HepG2 (cell line): ENCODE data around the gene PDGFB. TPM values are rescaled to one million over a fixed set of nuclear protein-coding genes. Genes with fewer than 3 reads are reported as not detected.

Experiments used
- AHR ChIP-seq: IDR thresholded peaks from 2 replicates; pipeline ENCODE4 v1.6.1; 2018; ENCODE audit warnings: missing genetic modification reagents, missing compliant biosample characterization
- BRCA1 ChIP-seq: sonication (generic); formaldehyde crosslinking; IDR thresholded peaks from 2 replicates; pipeline ENCODE4 v1.4.0; 2020; ENCODE audit warnings: missing genetic modification reagents
- CHCHD3 ChIP-seq: sonication (generic); formaldehyde crosslinking; IDR thresholded peaks from 2 replicates; pipeline ENCODE4 v1.8.0; 2022; ENCODE audit warnings: mild to moderate bottlenecking, missing genetic modification reagents, moderate library complexity
- FOXO1 ChIP-seq: sonication (generic); formaldehyde crosslinking; IDR thresholded peaks from 2 replicates; pipeline ENCODE4 v1.4.0; 2020; ENCODE audit warnings: missing genetic modification reagents
- JDP2 ChIP-seq: sonication (generic); formaldehyde crosslinking; IDR thresholded peaks from 2 replicates; pipeline ENCODE4 v1.8.1; 2022; ENCODE audit warnings: missing genetic modification reagents, borderline replicate concordance
- MIXL1 ChIP-seq: IDR thresholded peaks from 2 replicates; pipeline ENCODE4 v1.6.1; 2016
- PHF5A ChIP-seq: IDR thresholded peaks from one replicate; pipeline ENCODE4 v1.6.1; 2018; ENCODE audit warnings: low read depth, missing genetic modification reagents; ENCODE audit not compliant: unreplicated experiment
- SMARCE1 ChIP-seq: fragments of 450-650 bp; IDR thresholded peaks from 2 replicates; pipeline ENCODE4 v1.6.1; 2017; ENCODE audit warnings: borderline replicate concordance
- SOX5 ChIP-seq: IDR thresholded peaks from 2 replicates; pipeline ENCODE4 v1.6.1; 2016; ENCODE audit warnings: borderline replicate concordance
- ZNF317 ChIP-seq: sonication (generic); formaldehyde crosslinking; IDR thresholded peaks from 2 replicates; pipeline ENCODE4 v1.5.0; 2020; ENCODE audit warnings: mild to moderate bottlenecking, missing genetic modification reagents
- ZNF605 ChIP-seq: sonication (generic); formaldehyde crosslinking; IDR thresholded peaks from 2 replicates; pipeline ENCODE4 v1.8.0; 2022; ENCODE audit warnings: mild to moderate bottlenecking, missing genetic modification reagents
- ZSCAN22 ChIP-seq: sonication (generic); formaldehyde crosslinking; IDR thresholded peaks from 2 replicates; pipeline ENCODE4 v1.4.0; 2020; ENCODE audit warnings: mild to moderate bottlenecking, missing genetic modification reagents
- polyA plus RNA-seq, 8 experiments: library from polyadenylated mRNA; depleted of rRNA in 3 of 8; stranded (reverse) in 7 of 8; unstranded in 1 of 8; fragments of >200 nt; fragmentation: Illumina TruSeq in 4 of 8; extraction: Trizol in 4 of 8; gene quantifications; 2 replicates each; pipeline versions ENCODE4 v1.2.1 to v1.2.3, GENCODE V29; 2011 to 2016; ENCODE audit warnings: low read depth in 4 of 8, missing spikeins in 1 of 8, mixed read lengths in 1 of 8; ENCODE audit not compliant: insufficient read depth in 1 of 8
- total RNA-seq, 5 experiments: library from RNA; depleted of rRNA; stranded (reverse); fragments of >200 nt; fragmentation: Illumina TruSeq; extraction: Trizol; gene quantifications; 2 replicates each; pipeline ENCODE4 v1.2.3, GENCODE V29; 2016; ENCODE audit warnings: low read depth in 1 of 5
- TF ChIP-seq, protein P1 (sequence below): sonication (generic); formaldehyde crosslinking; IDR thresholded peaks from 2 replicates; pipeline ENCODE4 v1.8.0; 2022; ENCODE audit warnings: mild to moderate bottlenecking, missing genetic modification reagents, moderate library complexity
- TF ChIP-seq, protein P2 (sequence below): fragments of 450-650 bp; IDR thresholded peaks from 2 replicates; pipeline ENCODE4 v1.6.1; 2016
- TF ChIP-seq, protein P3 (sequence below): sonication (generic); formaldehyde crosslinking; IDR thresholded peaks from one replicate; pipeline ENCODE4 v1.5.1; 2020; ENCODE audit warnings: mild to moderate bottlenecking, missing genetic modification reagents; ENCODE audit errors: not compliant biosample characterization
- TF ChIP-seq, protein P4 (sequence below): sonication (generic); formaldehyde crosslinking; IDR thresholded peaks from 2 replicates; pipeline ENCODE4 v1.5.0; 2020; ENCODE audit warnings: mild to moderate bottlenecking, missing genetic modification reagents
- TF ChIP-seq, protein P5 (sequence below): sonication (generic); formaldehyde crosslinking; IDR thresholded peaks from 2 replicates; pipeline ENCODE4 v1.4.0; 2020; ENCODE audit warnings: mild to moderate bottlenecking, missing genetic modification reagents

PDGFB gene
- total and polyA plus RNA-seq, 2 of the 13 experiments (the other 11 are each of a cell fraction or from before 2014, with no cell fraction given), result 1.4 to 10.1 TPM

DNA sequence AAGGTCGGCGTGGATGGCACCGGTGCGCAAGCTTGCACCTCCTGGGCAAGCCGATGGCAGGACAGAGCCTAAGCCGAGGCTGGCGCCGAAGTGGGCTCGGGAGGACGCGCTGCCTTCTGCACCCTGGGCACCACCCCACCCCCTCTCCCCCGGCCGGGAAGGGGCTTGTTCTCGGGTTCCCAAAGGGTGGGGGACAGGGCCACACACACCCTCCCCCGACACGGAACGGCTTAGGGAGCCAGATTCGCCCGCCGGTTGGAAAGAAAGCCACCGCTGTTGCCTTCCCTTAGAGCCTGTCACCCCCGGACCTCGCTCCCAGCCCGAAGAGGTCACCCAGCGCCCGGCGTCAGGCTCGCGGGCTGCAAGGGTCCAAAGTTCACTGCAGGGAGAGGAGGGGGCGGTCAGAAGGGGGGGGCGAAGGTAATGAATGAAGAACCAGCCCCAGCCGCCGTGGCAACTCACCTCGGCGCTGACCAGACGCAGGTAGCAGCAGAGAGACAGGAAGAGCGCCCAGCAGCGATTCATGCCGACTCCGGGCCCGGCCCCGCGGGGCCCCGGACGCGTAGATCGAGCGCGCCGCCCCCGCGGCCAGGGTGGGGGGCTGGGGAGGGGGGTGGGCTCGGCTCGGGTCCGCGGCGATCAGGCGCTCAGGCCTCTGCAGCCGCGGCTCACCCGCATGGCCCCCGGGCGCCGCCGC, 1.2 kb downstream of the PDGFB start (continued):
- TF ChIP-seq, protein P1, sequence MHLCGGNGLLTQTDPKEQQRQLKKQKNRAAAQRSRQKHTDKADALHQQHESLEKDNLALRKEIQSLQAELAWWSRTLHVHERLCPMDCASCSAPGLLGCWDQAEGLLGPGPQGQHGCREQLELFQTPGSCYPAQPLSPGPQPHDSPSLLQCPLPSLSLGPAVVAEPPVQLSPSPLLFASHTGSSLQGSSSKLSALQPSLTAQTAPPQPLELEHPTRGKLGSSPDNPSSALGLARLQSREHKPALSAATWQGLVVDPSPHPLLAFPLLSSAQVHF, result peak; percentile 63; the same call in 1 of the 2 replicates
- TF ChIP-seq ZNF605 (CRISPR knock-in tag), result no peak
- TF ChIP-seq SOX5 (CRISPR knock-in tag), result 0 out of 2 replicates have a peak, but pooled peaks have one; percentile 22
- no peak for TF ChIP-seq ZNF317 (CRISPR knock-in tag)
- TF ChIP-seq SMARCE1, result no peak
- 0 out of 2 replicates have a peak, but pooled peaks have one; percentile 26 for TF ChIP-seq CHCHD3 (CRISPR knock-in tag)
- TF ChIP-seq, protein P2, sequence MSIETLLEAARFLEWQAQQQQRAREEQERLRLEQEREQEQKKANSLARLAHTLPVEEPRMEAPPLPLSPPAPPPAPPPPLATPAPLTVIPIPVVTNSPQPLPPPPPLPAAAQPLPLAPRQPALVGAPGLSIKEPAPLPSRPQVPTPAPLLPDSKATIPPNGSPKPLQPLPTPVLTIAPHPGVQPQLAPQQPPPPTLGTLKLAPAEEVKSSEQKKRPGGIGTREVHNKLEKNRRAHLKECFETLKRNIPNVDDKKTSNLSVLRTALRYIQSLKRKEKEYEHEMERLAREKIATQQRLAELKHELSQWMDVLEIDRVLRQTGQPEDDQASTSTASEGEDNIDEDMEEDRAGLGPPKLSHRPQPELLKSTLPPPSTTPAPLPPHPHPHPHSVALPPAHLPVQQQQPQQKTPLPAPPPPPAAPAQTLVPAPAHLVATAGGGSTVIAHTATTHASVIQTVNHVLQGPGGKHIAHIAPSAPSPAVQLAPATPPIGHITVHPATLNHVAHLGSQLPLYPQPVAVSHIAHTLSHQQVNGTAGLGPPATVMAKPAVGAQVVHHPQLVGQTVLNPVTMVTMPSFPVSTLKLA, result no peak
- TF ChIP-seq, protein P3, sequence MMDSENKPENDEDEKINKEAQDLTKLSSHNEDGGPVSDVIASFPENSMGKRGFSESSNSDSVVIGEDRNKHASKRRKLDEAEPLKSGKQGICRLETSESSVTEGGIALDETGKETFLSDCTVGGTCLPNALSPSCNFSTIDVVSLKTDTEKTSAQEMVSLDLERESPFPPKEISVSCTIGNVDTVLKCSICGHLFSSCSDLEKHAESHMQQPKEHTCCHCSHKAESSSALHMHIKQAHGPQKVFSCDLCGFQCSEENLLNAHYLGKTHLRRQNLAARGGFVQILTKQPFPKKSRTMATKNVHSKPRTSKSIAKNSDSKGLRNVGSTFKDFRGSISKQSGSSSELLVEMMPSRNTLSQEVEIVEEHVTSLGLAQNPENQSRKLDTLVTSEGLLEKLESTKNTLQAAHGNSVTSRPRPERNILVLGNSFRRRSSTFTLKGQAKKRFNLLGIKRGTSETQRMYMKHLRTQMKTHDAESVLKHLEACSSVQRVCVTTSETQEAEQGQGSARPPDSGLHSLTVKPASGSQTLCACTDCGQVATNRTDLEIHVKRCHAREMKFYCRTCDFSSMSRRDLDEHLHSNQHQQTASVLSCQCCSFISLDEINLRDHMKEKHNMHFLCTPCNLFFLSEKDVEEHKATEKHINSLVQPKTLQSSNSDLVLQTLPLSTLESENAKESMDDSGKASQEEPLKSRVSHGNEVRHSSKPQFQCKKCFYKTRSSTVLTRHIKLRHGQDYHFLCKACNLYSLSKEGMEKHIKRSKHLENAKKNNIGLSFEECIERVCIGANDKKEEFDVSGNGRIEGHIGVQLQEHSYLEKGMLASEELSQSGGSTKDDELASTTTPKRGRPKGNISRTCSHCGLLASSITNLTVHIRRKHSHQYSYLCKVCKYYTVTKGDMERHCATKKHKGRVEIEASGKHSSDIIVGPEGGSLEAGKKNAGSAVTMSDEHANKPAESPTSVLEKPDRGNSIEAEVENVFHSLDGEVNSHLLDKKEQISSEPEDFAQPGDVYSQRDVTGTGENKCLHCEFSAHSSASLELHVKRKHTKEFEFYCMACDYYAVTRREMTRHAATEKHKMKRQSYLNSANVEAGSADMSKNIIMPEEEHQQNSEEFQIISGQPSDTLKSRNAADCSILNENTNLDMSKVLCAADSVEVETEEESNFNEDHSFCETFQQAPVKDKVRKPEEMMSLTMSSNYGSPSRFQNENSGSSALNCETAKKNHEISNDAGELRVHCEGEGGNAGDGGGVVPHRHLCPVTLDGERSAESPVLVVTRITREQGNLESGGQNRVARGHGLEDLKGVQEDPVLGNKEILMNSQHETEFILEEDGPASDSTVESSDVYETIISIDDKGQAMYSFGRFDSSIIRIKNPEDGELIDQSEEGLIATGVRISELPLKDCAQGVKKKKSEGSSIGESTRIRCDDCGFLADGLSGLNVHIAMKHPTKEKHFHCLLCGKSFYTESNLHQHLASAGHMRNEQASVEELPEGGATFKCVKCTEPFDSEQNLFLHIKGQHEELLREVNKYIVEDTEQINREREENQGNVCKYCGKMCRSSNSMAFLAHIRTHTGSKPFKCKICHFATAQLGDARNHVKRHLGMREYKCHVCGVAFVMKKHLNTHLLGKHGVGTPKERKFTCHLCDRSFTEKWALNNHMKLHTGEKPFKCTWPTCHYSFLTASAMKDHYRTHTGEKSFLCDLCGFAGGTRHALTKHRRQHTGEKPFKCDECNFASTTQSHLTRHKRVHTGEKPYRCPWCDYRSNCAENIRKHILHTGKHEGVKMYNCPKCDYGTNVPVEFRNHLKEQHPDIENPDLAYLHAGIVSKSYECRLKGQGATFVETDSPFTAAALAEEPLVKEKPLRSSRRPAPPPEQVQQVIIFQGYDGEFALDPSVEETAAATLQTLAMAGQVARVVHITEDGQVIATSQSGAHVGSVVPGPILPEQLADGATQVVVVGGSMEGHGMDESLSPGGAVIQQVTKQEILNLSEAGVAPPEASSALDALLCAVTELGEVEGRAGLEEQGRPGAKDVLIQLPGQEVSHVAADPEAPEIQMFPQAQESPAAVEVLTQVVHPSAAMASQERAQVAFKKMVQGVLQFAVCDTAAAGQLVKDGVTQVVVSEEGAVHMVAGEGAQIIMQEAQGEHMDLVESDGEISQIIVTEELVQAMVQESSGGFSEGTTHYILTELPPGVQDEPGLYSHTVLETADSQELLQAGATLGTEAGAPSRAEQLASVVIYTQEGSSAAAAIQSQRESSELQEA (CRISPR knock-in tag), result no peak
- TF ChIP-seq, protein P4, sequence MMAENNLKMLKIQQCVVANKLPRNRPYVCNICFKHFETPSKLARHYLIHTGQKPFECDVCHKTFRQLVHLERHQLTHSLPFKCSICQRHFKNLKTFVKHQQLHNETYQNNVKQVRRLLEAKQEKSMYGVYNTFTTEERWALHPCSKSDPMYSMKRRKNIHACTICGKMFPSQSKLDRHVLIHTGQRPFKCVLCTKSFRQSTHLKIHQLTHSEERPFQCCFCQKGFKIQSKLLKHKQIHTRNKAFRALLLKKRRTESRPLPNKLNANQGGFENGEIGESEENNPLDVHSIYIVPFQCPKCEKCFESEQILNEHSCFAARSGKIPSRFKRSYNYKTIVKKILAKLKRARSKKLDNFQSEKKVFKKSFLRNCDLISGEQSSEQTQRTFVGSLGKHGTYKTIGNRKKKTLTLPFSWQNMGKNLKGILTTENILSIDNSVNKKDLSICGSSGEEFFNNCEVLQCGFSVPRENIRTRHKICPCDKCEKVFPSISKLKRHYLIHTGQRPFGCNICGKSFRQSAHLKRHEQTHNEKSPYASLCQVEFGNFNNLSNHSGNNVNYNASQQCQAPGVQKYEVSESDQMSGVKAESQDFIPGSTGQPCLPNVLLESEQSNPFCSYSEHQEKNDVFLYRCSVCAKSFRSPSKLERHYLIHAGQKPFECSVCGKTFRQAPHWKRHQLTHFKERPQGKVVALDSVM, result no peak
- TF ChIP-seq JDP2 (CRISPR knock-in tag), result no peak
- no peak for TF ChIP-seq PHF5A (CRISPR knock-in tag)
- no peak for TF ChIP-seq AHR
- peak; percentile 44; the same call in 1 of the 2 replicates for TF ChIP-seq FOXO1 (CRISPR knock-in tag)
- TF ChIP-seq, protein P5, sequence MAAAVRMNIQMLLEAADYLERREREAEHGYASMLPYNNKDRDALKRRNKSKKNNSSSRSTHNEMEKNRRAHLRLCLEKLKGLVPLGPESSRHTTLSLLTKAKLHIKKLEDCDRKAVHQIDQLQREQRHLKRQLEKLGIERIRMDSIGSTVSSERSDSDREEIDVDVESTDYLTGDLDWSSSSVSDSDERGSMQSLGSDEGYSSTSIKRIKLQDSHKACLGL (CRISPR knock-in tag), result 0 out of 2 replicates have a peak, but pooled peaks have one; percentile 47
- TF ChIP-seq ZSCAN22, result no peak
- no peak for TF ChIP-seq BRCA1 (CRISPR knock-in tag)
- TF ChIP-seq MIXL1 (CRISPR knock-in tag), result 0 out of 2 replicates have a peak, but pooled peaks have one; percentile 50
